Bone marrow (tissue), 2 donors: ENCODE data around the gene PBX2.
A peak's percentile ranks its signal among the peaks of the same experiment; 100 is the strongest.

Experiments used
- DNase-seq, 2 donors: peaks; one replicate each; lab custom pipeline; 2025; lab: John Stamatoyannopoulos, UW

PBX2 gene

DNA sequence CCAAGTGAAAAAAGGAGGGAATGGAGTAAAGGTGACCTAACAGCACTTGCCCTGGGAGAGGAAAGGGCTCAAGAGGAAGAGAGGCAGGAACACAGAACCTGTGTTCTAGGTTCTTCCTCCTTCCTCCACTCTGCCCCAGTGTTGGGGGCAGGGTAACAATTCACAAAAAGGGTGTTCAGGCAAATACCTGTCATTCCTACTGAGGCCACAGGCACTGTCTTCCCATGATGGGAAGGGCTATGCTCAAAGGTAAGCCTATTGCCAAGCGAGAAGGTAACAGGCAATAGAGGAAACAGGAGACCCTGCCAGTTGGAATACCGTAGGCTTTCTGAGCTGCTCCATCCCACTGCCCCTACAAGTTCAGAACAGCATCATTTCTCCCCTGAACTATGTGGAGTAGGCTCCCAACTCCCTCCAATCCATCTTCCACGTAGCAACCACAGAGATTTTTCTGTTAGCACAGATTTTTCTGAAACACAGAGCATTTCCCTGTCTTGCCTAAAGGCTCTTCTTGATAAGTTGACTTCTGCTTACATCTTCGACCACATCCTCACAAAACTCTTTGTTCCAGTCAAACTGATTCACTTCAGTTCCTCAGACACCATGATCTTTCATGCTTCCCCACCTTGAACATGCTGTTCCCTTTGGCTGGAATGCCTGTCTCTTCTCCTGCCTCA is 16.8 kb downstream of the PBX2 start:
- DNase-seq: no peak

DNA sequence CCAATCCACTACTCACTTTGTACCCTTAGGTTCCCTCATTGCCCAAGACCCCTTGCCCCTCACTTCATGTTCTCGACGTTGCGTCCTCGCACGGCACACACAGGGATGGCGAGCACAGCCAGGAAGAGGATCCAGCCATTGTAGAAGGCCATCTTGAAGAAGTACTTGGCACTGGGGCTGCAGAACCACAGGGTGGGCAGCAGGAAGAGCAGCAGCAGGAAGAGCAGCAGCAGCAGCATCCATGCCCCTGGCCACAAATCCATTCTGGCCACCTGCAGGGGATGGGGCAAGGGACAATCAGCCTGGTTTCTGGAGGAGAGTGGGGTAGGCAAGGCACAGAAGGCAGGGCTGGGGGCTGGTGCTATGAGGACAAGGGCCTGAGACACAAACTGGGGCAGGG is 18.8 kb downstream of the PBX2 start:
- no peak for DNase-seq

DNA sequence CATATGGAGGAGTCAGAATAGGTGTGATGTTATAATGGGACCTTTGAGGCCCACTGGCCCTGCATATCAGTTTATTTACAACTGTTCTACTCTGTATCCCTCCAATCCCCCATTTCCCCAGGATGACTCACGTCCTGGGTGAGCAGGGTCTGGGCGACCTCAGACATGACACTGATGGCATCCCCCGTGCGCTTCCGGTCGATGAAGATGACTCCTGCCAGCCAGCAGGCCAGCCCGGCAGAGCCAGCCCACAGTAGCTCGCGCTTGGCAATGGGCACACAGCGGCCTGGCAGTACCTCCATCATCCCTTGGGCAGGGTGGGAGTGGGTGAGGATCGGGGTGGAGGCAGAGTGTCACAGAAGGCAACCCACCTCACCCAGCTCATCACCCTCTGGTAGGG is 19.7 kb downstream of the PBX2 start:
- no peak for DNase-seq

DNA sequence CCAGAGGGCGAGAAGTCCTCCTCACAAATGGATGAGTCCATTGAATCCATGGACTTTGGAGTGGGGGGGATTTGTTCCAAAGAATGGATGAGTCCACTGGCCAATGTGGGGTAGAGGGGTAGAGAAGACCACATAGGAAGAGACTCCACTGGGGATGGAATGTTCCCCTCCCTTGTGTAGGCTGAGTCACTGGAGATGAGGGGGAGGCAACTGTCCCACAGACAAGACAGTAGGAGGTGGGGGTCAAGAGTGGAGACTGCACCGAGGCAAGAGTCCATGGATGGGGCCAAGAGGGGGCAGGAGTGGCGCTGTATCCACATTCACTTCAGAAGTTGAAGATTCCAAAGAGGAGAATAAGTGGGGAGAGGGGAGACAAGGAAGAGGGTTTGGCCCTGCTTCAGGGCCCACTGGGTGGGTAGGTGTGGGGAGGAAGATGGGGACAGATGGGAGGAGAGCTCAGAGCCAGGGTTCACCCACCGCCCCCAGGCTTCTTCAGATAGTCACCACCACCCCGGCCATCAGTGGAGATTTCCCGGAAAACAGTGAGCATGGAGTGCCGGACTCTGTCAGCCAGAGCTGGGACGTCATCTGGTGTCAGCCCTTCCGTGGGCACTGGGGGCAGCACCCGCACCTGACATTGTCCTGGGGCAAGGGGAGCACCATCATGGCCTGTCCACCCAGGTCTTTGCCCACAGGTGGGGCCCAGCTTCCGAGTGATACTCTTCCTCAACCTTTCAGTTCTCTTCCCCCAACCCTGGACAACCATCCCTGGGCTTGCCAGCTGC is 21.0 kb downstream of the PBX2 start:
- DNase-seq: no peak

DNA sequence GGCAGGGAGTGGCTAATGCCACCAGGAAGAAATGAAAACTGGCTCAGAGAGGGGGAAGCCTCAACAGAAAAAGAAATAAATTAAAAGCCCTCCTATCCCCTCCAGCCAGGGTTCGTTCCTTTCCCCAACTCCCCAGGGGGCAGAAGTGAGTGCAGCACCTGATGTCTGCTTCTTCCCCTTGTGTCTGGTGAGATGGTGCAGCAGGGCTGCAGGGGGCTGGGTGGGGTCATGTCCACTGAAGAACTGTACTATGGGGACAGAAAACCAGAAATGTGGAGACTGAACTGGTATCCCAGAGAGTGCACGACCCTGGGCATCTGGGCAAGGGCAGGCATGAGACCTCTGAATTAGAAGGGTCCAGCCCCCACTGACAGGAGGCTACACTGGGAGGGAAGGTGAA is 21.7 kb downstream of the PBX2 start:
- DNase-seq: no peak

DNA sequence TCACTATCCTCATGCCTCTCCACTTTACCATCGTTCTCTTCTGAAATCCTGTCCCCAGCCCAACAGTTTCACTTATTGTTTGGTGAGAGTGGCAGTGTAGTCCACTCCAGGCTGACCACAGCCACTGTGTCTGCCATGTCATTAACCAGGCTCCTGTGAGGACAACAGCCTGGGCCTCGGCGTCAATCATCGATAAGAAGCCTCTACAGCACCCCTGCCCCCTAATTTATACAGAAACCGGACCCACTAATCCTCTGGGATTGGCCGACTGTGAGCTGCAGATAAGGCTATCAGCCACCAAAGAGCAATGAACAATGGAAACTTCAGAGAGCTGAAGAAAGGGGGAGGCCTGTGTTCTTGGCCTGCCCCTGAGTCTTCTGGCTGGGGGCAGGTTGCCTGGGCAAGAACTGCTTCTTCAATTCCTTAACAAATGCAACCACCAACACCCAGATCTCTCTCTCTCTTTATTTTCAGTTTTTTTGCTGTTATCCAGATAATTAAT is 22.2 kb downstream of the PBX2 start:
- DNase-seq: no peak

DNA sequence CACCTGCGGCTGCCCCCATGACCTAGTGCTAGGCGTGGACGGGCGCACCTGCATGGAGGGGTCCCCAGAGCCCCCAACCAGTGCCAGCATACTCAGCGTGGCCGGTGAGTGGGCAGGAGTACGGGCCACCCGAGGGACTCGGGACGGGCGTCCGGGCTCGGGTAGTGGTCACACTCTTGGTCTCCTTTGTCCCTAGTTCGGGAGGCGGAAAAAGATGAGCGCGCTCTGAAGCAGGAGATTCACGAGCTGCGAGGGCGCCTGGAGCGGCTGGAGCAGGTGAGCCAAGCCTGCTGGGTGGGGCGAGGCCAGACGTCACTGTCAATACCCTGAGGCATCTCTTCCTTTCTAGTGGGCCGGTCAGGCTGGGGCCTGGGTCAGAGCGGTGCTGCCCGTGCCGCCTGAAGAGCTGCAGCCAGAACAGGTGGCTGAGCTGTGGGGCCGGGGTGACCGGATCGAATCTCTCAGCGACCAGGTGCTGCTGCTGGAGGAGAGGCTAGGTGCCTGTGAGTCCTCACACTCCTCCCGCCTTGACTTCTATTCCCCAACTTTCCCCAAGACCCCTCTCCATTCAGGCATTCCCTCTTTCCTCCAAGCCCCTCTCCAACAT is 22.7 kb downstream of the PBX2 start:
- no peak for DNase-seq

DNA sequence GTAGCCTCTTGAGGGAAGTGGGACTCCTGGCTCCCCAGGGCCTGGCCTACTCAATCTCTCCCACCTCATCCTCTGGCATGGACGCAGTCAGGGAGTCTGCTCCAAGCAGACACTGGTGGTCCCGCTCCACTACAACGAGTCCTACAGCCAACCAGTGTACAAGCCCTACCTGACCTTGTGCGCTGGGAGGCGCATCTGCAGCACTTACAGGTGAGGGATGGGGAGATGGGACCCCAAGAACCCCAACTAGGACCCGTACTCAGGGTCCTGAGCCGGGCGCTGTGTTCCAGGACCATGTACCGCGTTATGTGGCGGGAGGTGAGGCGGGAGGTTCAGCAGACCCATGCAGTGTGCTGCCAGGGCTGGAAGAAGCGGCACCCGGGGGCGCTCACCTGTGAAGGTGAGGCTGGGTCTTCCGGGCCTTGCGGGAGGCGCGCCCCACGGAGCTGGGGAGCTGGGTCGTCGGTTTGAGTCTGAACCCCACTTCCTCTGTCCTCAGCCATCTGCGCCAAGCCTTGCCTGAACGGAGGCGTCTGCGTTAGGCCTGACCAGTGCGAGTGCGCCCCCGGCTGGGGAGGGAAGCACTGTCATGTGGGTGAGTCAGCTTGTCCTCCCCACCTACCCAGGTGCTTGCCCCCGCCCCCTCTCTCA is 23.5 kb downstream of the PBX2 start:
- DNase-seq: no peak

DNA sequence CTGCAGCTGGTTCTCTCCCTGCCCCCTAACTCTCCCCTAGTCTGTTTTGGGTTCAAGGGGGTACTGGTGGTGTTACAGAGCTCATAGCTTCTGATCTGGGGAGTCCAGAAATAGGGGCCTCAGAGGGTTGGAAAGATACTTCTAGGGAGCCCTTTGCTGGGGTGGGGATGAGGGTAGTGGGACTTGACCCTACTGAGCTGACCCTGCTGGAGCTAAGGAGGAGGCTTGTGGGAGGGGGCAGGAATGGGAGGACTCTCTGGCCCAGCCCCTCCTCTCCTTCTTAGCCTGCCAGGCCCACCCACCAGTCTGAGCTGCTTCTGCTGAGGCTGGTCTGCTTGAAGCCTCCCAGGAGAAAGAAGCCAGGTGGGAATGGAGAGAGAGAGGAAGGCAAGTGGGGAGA is 25.7 kb downstream of the PBX2 start, which contains the start of gene EGFL8:
EGFL8 (plus strand) TSS at position 301 of the 400 bp plus-strand sequence. CDS start 1,571 bp downstream, outside the sequence.
- DNase-seq: no peak

DNA sequence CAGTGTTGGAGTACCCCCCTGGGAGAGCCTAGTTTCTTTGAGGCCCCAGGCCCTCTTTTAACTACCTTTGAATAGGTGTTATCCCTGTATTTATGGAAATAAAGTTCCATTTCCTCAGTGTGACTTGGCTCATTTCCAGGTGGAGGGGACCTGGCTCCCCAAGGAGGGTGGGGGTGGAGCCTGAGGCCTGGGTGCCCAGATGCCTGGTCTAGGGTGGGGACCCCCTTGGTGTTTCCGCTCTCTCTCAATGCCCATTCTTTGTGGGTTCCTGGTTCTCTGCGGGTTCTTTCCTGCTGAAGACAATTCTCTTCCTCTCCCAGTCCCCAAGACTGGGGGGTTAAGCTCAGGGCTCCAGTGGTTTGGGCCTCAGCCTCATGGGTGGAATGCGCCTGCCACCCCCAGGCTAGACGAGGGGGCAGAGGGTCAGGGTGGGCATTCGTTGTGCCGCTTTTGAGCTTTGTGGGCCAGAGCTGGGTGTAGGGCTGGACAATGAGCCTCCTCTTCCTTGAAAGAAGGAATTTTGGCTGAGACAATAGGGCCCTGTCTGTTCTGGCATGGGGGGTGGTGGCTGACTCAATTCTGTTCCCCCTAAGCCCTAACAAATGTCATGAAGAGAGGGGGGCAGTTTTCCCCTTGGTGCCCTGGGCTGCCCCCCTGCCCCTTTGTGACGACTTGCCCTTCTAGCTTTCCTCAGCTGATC is 26.3 kb downstream of the PBX2 start:
- no peak for DNase-seq

DNA sequence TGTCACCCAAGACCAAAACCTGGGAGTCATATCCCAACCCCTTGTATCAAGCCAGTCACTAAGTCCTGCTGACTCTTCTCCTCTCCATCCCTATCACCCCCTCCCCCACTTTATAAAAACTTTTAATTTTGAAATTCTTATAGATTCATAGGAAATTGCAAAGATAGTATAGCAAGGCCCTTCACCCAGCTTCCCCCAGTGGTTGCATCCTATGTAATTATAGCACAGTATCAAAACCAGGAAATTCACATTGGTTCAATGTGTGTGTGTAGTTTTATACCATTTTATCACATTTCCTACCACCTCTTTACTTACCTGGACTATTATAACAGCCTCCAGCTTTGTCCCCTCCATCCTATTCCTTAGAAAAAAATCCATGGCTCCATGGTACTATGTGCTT is 31.9 kb downstream of the PBX2 start:
- no peak for DNase-seq

DNA sequence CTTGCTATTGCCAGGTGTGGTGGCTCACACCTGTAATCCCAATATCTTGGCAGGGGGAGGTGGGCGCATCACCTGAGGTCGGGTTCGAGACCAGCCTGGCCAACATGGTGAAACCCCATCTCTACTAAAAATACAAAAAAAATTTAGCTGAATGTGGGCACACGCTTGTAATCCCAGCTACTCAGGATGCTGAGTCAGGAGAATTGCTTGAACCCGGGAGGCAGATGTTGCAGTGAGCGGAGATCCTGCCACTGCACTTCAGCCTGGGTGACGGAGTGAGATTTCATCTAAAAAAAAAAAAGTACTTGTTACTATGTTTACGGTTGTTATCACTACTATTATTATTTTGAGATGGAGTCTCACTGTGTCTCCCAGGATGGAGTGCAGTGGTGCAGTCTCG is 33.1 kb downstream of the PBX2 start:
- no peak for DNase-seq

DNA sequence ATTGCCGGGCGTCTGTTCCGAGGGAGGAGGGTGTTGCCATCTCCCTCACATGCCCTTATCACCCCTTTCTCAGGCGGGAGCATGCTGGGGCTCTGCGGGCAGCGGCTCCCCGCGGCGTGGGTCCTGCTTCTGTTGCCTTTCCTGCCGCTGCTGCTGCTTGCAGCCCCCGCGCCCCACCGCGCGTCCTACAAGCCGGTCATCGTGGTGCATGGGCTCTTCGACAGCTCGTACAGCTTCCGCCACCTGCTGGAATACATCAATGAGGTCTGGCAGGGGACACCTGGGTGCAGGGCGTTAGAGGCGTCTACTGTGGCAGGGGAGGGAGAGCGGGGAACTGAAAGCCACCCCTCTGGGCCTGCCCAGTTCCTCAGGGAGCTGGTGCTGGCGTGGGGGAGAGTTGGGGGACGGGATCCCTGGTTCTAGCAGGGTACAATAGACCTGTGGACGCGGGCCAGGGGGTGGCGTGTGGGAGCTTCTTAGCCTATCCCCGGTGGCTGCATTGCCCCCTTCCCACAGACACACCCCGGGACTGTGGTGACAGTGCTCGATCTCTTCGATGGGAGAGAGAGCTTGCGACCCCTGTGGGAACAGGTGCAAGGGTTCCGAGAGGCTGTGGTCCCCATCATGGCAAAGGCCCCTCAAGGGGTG is 35.4 kb downstream of the PBX2 start:
- peak in 1 of 2 donors; percentile 12 for DNase-seq

DNA sequence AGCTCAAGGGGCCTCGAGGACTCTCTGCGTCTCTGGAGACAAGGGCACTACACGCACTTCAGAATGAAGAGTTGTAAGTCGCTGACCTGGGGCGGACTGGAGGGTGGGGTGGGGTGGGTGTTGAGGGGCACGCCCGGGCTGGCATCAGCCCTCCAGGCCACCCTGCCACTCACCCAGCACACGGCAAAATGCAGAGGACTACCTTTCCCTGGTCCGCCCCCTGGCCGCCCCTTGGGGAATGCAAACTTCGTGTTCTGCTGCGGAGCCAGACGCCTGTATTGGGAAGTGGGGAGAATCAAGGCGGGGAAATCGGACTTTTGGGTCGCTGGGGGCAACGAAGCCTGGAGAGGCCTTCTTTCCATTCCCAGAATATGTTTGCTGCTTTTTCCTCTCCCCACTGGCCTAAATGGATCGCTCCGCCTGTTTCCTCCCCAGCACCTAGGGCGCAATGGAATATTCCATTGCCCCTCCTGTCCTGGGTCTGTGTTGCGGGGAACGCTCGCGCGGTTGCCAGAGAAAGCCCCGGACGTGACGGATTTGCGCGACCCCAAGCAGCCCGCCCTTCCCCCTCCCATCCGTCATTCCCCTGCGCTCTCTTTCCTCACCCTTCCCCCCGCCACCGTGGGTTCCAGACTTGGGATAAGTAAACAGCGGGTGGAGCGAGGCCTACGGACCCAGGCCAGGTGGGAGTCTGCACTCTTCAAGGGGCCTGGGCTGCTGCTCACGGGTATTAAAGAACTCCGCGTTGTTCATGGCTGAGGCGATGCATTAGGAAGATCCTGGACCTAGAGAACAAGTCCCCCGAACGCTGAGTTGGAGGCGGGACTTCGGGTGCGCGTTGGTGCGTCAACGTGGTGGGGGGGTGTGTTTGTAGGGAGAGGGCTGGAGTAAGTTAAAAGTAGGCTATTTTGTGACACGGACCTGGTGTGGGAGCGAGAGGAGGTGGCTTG is 36.2 kb downstream of the PBX2 start, which contains the start of gene PPT2:
PPT2 (plus strand) TSS at position 578 of the 950 bp plus-strand sequence. CDS start 454 bp downstream, outside the sequence.
- peak; percentile 32 to 81 for DNase-seq

DNA sequence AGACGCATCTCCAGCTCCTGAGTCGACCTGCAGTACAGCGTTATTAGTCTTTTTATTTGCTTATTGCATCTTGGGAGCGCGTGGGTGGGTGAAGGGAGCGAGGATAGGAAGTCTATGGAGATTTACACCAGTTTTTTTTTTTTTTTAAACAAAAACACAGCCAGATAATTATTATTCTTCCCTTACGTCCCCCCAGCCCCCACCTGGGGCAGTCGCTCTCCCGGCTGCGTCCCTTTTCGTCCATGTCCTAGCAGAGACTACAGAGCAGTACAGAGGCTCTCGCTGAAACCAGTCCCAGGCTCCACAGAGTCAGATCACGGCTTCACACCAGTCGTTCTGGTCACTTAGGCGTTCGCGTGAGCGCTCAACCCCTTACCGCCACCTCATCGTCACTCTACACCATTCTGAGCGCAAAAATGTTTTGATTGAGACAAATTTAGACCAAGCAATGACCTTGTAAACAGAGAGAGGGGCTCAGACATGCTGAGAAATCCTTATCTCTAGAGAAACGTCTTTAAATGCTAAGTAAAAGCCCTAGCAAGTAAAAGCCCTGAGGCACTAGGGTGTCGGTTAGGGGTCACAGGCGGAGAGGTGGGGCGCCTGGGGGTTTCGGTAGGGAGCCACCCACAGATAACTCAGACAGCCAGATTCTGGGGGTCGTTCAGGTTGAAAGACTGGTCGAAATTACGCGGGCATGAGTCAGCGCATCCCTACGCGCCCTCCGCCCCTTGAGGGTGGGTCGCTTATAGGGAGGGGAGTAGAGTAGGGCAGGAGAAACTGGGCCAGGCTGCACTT is 37.0 kb downstream of the PBX2 start:
- no peak for DNase-seq

DNA sequence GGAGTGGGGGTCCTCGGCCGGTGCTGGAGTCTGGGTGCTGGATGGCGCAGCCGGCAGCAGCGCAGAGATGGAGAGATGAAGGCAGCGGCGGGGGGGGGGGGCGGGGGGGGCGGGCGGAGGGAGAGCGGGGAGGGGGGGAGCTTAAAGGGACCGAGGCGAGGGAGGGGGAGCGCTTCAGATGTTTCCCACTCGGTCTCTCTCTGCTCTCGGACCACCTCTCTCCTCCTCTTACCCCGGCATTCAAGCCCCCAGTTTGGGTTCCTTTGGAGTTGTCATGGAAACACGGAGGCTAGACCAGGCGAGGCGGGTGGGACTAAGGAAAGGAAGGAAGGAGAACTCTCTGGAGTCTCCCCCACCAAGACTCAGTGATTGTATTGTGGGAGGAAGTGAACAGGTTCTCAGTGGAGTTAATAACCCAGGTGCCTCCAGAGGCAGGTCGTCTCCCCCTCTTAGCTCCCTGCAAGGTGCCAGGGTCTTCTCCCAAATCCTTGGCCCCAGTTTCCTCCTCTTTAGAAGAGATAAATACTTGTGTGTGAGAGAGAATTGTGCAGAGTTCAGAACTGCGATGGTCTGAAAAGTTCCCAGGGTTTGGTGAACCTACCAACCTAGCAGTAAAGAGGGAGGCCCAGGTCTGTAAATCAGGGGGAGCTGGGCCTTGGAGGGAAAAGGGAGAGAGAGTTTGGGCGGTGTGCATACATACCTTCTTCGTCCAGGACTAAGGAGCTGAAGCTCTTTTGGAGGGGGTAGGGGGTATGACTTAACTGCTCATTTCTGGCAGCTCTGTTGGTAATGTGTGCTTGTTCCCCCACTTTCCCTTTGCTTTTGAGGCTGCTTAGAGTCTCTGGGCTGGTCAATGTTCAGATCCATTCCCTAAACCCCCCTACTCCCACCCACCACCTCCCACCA is 37.9 kb downstream of the PBX2 start, which contains the start of gene PRRT1:
PRRT1 (minus strand) TSS at position 77 of the 906 bp plus-strand sequence. CDS start 112 bp downstream, outside the sequence.
- no peak for DNase-seq

DNA sequence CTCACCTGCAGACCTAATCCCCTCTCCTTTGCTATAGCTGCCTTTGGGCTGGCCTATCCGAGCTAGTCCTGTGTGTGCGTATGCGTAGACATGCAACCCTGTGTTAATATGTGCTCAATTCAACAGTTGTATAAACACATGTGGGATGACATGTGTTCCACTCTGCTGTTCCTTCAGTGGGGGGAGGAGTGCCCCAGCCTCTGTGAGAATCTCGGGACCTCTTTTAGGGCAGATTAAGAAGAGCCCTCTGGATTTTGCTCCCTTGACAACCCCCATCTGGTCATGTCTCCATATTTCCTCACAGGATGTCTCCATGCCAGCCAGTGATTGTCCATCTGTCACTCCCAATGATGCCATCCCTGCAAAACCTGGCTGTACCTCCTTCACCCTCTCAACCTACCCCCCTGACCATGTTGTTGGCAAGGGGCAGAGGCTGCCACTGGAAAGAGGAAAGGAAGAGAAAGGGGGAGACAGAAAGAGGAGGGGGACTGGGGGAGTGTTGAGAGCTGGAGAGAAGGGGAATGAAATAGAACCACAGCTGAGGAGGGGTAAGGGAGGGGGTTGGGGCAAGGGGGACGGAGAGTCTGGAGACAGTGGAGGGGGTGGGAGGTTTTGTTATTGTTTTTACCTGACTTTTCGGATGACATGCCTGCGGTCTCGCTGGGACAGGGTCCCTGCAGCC is 38.7 kb downstream of the PBX2 start:
- no peak for DNase-seq
